ENCODE results near the gene PJA1.

Gene PJA1

GRCh38 chrX:69142788-69143469, 22.3 kb downstream of the PJA1 start:
- in situ Hi-C loops (cut with HindIII; ENCODE audit: low pct_ligation_motif_present, low sequenced_read_pairs) = no loop called here
- no peak overlapping the region for H3K27ac ChIP-seq
- no peaks in the 10 kb centered on the region for H3K27me3 ChIP-seq (replicated peaks)
- H3K4me3 ChIP-seq (ENCODE audit: low read depth, low read length) = no peak overlapping the region
- no peak for DNase-seq
- H3K36me3 ChIP-seq (replicated peaks) = no peaks in the 10 kb centered on the region
- no peak for TF ChIP-seq CTCF (IDR thresholded peaks at IDR 0.05; ENCODE audit: low read depth, low read length, missing control alignments)

- no peaks in the 10 kb centered on the region for H3K27me3 ChIP-seq (replicated peaks)
- no peaks in the 10 kb centered on the region for H3K36me3 ChIP-seq (replicated peaks)
- DNase-seq = no peak
- no peak overlapping the region for H3K4me3 ChIP-seq (ENCODE audit: low read depth, low read length)
- in situ Hi-C loops (cut with HindIII; ENCODE audit: low pct_ligation_motif_present, low sequenced_read_pairs) = no loop called here
- TF ChIP-seq CTCF (IDR thresholded peaks at IDR 0.05; ENCODE audit: low read depth, low read length, missing control alignments) = no peak
- H3K27ac ChIP-seq = no peak overlapping the region
Observed at GRCh38 chrX:69140837-69141236, 24.4 kb downstream of the PJA1 start.

GRCh38 chrX:69139516-69139915, 25.7 kb downstream of the PJA1 start:
- Histone ChIP-seq H3K4me3 (ENCODE audit: low read depth, low read length) (no peak overlapping the region), H3K36me3 (replicated peaks) (no peaks in the 10 kb centered on the region), H3K27me3 (replicated peaks) (no peaks in the 10 kb centered on the region), H3K27ac (no peak overlapping the region)
- in situ Hi-C loops (cut with HindIII; ENCODE audit: low pct_ligation_motif_present, low sequenced_read_pairs) = no loop called here
- no peak for TF ChIP-seq CTCF (IDR thresholded peaks at IDR 0.05; ENCODE audit: low read depth, low read length, missing control alignments)
- no peak for DNase-seq

- no peaks in the 10 kb centered on the region for H3K27me3 ChIP-seq (replicated peaks)
- in situ Hi-C loops (cut with HindIII; ENCODE audit: low pct_ligation_motif_present, low sequenced_read_pairs) = no loop called here
- no peak for DNase-seq
- no peak for TF ChIP-seq CTCF (IDR thresholded peaks at IDR 0.05; ENCODE audit: low read depth, low read length, missing control alignments)
- H3K27ac ChIP-seq = no peak overlapping the region
- H3K4me3 ChIP-seq (ENCODE audit: low read depth, low read length) = no peak overlapping the region
- no peaks in the 10 kb centered on the region for H3K36me3 ChIP-seq (replicated peaks)
Observed at GRCh38 chrX:69138512-69138911, 26.7 kb downstream of the PJA1 start.

- Histone ChIP-seq H3K27ac (no peak overlapping the region), H3K36me3 (replicated peaks) (no peaks in the 10 kb centered on the region), H3K4me3 (ENCODE audit: low read depth, low read length) (no peak overlapping the region), H3K27me3 (replicated peaks) (no peaks in the 10 kb centered on the region)
- in situ Hi-C loops (cut with HindIII; ENCODE audit: low pct_ligation_motif_present, low sequenced_read_pairs) = no loop called here
- TF ChIP-seq CTCF (IDR thresholded peaks at IDR 0.05; ENCODE audit: low read depth, low read length, missing control alignments) = no peak
- DNase-seq = no peak
Observed at GRCh38 chrX:69138118-69138390, 27.2 kb downstream of the PJA1 start.
